Right atrium auricular region (tissue), 2 donors: ENCODE data around the gene KDM2B. TPM values are rescaled to one million over a fixed set of nuclear protein-coding genes. Genes with fewer than 3 reads are reported as not detected.

Experiments used
- DNase-seq: peaks from one replicate; pipeline ENCODE4 v3.0.0-alpha.2; 2019; ENCODE audit warnings: low spot score
- H3K27ac ChIP-seq, 2 donors: fragments of 200-600 bp; sonication (generic); 1 replicate in 1 of 2; 2 replicates in 1 of 2; pipeline ENCODE4 v1.5.1; 2016 to 2019
- H3K27me3 ChIP-seq, 2 donors: fragments of 200-600 bp; sonication (generic); one replicate each; pipeline versions ENCODE4 v1.5.1 to v1.6.0; 2017 to 2019
- H3K36me3 ChIP-seq: fragments of 200-600 bp; sonication (generic); one replicate; pipeline ENCODE4 v1.5.1; 2016
- H3K4me1 ChIP-seq, 2 donors: fragments of 200-600 bp; sonication (generic); one replicate each; pipeline versions ENCODE4 v1.5.1 to v1.6.0; 2017 to 2019
- H3K4me3 ChIP-seq, 2 donors: fragments of 200-600 bp; sonication (generic); 1 replicate in 1 of 2; 2 replicates in 1 of 2; pipeline ENCODE4 v1.5.1; 2017 to 2019; ENCODE audit warnings: mild to moderate bottlenecking in 1 of 2, moderate library complexity in 1 of 2
- H3K9me3 ChIP-seq, 2 donors: fragments of 200-600 bp; sonication (generic); one replicate each; pipeline ENCODE4 v1.5.1; 2019
- CTCF ChIP-seq, 2 donors: fragments of 200-600 bp; sonication (generic); IDR thresholded peaks; one replicate each; pipeline ENCODE4 v1.5.1; 2019; ENCODE audit warnings: antibody characterized with exemption in 2 of 2
- total RNA-seq, 2 donors: library from RNA; depleted of rRNA; stranded (reverse); fragments of >200 nt; gene quantifications; one replicate each; pipeline ENCODE4 v1.1.0, GENCODE V29; 2016

KDM2B gene
- total RNA-seq, 2 donors from 2014 or later, result 9.5 to 10.8 TPM

- no peak for TF ChIP-seq CTCF (IDR thresholded peaks at IDR 0.05)
- Histone ChIP-seq H3K4me3 (no peak overlapping the region), H3K36me3 (peaks cover 54% of the 10 kb centered on the region), H3K4me1 (peaks cover 0 to 10% of the 10 kb centered on the region in 2 donors), H3K27me3 (no peaks in the 10 kb centered on the region), H3K9me3 (no peaks in the 10 kb centered on the region), H3K27ac (no peak overlapping the region)
- DNase-seq, result no peak
These were observed 141.1 kb downstream of the KDM2B start for GRCh38 chr12:121439715-121440114.

- Histone ChIP-seq H3K9me3 (no peaks in the 10 kb centered on the region), H3K27ac (no peak overlapping the region), H3K4me1 (peaks cover 0 to 10% of the 10 kb centered on the region in 2 donors), H3K4me3 (no peak overlapping the region), H3K27me3 (no peaks in the 10 kb centered on the region), H3K36me3 (peaks cover 54% of the 10 kb centered on the region)
- no peak for TF ChIP-seq CTCF (IDR thresholded peaks at IDR 0.05)
- DNase-seq, result no peak
These were observed 141.9 kb downstream of the KDM2B start for GRCh38 chr12:121438905-121439304.

- no peak for DNase-seq
- no peak for TF ChIP-seq CTCF (IDR thresholded peaks at IDR 0.05)
- Histone ChIP-seq H3K27me3 (no peaks in the 10 kb centered on the region), H3K27ac (no peak overlapping the region), H3K4me3 (no peak overlapping the region), H3K4me1 (no peaks in the 10 kb centered on the region), H3K36me3 (peaks cover 49% of the 10 kb centered on the region), H3K9me3 (no peaks in the 10 kb centered on the region)
These were observed 144.1 kb downstream of the KDM2B start for GRCh38 chr12:121436706-121437105.

- Histone ChIP-seq H3K36me3 (peaks cover 55% of the 10 kb centered on the region), H3K27me3 (no peaks in the 10 kb centered on the region), H3K4me3 (no peak overlapping the region), H3K4me1 (no peaks in the 10 kb centered on the region), H3K9me3 (no peaks in the 10 kb centered on the region), H3K27ac (no peak overlapping the region)
- DNase-seq, result no peak
- no peak for TF ChIP-seq CTCF (IDR thresholded peaks at IDR 0.05)
These were observed 147.9 kb downstream of the KDM2B start for GRCh38 chr12:121432740-121433480.

- DNase-seq, result no peak
These were observed 149.9 kb downstream of the KDM2B start for GRCh38 chr12:121430833-121431415.

More at GRCh38 chr12:121430833-121431415, 149.9 kb downstream of the KDM2B start:
- Histone ChIP-seq H3K27ac (no peak overlapping the region), H3K27me3 (no peaks in the 10 kb centered on the region), H3K4me1 (no peaks in the 10 kb centered on the region), H3K9me3 (no peaks in the 10 kb centered on the region), H3K36me3 (peaks cover 65% of the 10 kb centered on the region), H3K4me3 (no peak overlapping the region)
- TF ChIP-seq CTCF (IDR thresholded peaks at IDR 0.05), result no peak
